Measurements from ENCODE around the gene ICAM2.
"Not testable (repeated sequence)": the region's sequence is repeated elsewhere in the genome, so short reads cannot be mapped to it uniquely, and the experiment has no call there.

ICAM2 gene

DNA sequence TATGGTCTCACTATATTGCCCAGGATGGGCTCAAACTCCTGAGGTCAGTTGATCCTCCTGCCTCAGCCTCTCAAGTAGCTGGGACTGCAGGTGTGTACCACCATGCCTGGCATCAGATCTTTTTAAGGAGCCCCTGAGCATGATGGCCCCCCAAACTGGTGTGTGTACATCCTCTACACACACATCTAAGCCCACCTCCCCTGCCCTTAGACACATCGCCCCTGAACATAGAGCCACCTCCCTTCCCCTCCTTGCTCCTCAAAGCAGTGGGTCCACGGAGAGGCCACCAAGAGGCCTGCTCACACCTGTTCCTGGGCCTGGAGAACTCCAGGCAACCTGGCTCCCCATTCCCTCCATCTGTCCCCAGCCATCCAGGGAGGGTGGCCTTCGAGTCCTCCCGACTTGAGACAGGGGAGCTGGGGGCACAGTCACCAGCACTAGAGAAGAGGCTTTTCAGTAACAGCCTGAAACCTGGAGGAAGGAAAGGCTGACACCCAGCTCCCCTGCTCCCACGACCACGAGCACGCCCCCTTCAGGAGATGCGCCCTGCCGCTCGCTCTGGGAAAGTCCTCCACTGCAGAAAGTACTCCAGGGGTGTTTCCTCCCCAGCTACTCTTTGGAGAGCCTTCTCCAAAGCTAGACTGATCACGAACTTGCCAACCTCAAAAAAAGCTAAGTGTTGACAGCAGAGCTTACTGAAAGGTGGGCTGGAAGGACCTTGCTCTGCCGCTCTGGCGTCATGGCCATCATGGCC lies 34.9 kb downstream of the ICAM2 start:
- TF ChIP-seq, protein P1, sequence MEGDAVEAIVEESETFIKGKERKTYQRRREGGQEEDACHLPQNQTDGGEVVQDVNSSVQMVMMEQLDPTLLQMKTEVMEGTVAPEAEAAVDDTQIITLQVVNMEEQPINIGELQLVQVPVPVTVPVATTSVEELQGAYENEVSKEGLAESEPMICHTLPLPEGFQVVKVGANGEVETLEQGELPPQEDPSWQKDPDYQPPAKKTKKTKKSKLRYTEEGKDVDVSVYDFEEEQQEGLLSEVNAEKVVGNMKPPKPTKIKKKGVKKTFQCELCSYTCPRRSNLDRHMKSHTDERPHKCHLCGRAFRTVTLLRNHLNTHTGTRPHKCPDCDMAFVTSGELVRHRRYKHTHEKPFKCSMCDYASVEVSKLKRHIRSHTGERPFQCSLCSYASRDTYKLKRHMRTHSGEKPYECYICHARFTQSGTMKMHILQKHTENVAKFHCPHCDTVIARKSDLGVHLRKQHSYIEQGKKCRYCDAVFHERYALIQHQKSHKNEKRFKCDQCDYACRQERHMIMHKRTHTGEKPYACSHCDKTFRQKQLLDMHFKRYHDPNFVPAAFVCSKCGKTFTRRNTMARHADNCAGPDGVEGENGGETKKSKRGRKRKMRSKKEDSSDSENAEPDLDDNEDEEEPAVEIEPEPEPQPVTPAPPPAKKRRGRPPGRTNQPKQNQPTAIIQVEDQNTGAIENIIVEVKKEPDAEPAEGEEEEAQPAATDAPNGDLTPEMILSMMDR (IDR thresholded peaks at IDR 0.05; ENCODE audit: extremely low read depth, missing control alignments): no peak
- DNase-seq (ENCODE audit: low spot score): no peak

DNA sequence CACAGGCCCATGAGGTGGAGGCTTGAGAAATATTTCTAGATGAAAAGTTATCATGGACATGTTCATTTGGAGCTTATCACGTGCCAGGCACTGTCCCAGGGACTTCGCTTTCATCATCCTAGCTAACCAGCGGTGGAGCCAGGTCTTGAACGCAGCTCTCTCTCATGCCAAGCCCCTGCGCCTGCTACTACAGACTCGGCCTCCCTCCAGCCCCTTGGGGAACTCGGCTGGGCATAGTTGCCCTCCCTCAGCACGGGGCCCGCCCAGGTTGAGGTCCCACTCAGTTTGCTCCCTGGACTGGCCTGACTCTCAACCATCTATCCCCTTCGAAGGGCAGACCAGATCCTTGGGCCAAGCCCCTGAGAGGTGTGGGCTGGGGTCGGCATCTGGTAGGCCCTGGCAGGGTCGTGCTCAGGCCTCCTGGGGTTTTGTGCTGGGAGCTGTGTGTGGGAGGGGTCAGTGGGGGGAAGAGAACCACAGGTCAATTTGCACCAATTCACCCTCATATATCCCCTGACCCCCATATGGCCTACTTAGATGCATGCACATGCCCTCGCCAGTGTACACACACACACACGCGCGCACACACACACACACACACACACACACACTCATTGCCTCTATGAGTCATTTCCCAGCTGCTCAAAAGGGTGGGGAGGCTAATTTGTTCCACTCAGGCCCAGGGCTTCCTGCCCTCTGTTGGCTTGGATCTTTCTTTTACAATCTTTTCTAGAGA lies 35.6 kb downstream of the ICAM2 start:
- TF ChIP-seq, protein P1 (IDR thresholded peaks at IDR 0.05; ENCODE audit: extremely low read depth, missing control alignments): no peak

DNA sequence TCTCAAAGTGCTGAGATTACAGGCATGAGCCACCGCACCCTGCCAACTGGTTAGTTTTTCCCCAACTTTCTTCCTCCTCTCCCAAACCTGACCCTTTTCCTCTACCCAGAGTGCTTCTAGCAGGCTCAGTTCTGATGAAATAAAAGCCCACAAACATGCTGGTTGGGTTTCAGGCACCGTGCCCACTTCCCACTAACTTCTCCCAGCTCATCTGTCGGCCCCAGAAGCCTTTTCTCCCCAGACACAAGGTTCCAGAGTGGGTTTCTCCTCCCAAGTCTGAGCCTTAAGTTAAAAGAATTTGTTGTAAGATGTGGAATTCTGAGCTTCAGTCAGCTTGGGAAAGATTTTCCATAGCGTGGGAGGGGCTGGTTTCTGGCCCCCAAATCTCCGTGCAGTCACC lies 36.2 kb downstream of the ICAM2 start:
- DNase-seq (ENCODE audit: low spot score): no peak
- TF ChIP-seq, protein P1 (IDR thresholded peaks at IDR 0.05; ENCODE audit: extremely low read depth, missing control alignments): no peak

More for the DNA sequence above, 35.6 kb downstream of the ICAM2 start:
- DNase-seq (ENCODE audit: low spot score): no peak

DNA sequence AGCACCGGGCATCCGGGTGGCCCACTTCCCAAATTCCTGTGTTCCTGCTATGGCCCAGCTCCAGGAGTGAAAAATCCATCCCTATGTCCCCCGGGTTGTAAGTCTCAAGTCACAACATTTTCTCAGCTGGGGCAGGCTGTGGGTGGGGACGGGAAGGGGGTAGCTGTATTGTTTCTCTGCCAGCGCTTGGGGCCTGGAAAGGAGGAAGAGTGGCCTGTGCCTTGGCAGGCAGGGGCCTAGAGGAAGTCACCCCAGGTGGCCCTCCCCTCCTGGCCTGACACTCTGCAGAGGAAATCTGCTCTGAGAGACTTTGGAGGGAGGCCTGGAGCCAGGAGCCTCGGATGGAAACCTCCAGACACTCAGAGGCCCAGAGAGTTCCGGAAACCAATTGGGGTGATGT lies 37.1 kb downstream of the ICAM2 start:
- TF ChIP-seq, protein P1 (IDR thresholded peaks at IDR 0.05; ENCODE audit: extremely low read depth, missing control alignments): no peak
- no peak for DNase-seq (ENCODE audit: low spot score)

DNA sequence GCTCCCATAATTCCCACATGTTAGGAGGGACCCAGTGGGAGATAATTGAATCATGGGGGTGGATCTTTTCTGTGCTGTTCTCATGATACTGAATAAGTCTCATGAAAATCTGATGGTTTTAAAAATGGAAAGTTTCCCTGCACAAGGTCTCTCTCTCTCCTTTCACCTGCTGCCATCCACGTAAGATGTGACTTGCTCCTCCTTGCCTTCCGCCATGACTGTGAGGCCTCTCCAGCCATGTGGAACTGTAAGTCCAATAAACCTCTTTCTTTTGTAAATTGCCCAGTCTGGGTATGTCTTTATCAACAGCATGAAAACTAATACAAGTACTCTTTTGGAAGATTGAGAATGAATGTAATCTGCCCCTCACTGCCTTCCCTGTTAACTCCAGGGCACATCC lies 37.8 kb downstream of the ICAM2 start:
- not testable (repeated sequence) for DNase-seq (ENCODE audit: low spot score)

DNA sequence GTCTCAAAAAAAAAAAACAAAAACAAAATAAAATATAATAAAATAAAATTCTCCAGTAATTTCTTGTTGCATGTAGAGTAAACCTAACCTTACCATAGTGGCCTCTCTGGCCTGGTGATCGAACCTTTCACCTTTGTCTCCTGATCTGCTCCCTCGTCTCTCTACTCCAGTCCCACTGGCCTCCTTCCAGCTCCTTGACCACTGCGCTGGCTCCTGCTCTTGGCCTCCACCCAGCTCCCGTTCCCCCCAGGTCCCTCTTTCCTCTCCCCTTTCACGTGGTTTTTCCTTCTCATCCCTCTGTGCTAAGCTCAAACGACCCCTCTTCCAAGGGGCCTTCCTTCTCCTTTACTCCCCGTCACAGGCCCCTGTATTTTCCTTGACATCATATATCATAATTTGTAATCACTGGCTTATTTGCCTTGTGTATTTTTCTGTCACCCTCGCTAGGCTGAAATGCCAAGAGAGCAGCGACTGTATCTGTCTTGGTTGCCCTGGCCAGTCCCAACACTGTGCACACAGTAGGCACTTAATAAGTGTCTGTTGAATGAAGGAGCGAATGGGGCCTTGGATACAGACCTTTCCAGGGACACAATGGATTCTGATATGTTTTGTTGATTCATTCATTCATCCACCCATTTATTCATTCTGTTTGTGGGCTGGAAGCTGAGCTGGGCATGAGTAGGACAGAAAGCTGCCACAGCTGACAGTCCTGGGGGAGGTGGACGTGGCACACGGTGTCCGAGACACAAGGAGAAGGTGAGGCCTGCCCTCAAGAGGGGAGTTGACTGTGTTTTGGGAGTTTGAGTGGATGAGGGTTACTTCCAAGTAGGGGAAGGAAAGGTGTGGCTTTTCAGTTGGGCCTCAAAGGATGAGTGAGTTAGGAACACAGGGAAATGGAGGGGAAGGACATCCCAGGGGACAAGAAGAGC lies 41.9 kb downstream of the ICAM2 start:
- TF ChIP-seq, protein P1 (IDR thresholded peaks at IDR 0.05; ENCODE audit: extremely low read depth, missing control alignments): no peak
- no peak for DNase-seq (ENCODE audit: low spot score)

DNA sequence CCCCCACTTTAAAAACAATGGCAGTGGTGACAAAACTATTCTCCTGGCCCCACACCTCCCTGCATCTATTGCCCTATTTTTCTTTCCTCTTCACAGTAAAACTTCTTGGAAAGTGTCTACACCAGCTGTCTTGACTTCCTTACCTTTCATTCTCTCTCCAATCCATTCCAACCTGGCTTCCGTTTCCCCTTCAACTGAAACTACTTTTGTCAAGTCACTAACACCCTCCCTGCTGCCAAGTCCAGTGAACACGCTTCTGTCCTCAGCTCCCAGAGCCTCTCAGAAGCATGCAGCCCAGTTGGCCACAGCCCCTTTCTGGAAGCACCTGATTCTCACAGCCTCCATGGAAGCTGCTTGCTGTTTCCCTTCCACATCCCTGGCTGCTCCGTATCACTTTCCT lies 43.7 kb downstream of the ICAM2 start:
- TF ChIP-seq, protein P1 (IDR thresholded peaks at IDR 0.05; ENCODE audit: extremely low read depth, missing control alignments): no peak
- DNase-seq (ENCODE audit: low spot score): no peak

Measured in GM20000 (cell line).